ENCODE data around the gene LARGE1.

GRCh38 chr22:33656808-33657628, 263.3 kb downstream of the LARGE1 start:
- TF ChIP-seq CTCF (IDR thresholded peaks at IDR 0.05; ENCODE audit: poor library complexity) (no peak), EZH2 (IDR thresholded peaks at IDR 0.05; ENCODE audit: borderline replicate concordance) (no peak), EZH2phosphoT487 (IDR thresholded peaks at IDR 0.05; ENCODE audit: low read depth, severe bottlenecking, unreplicated experiment) (no peak)

All from hepatocyte (in vitro differentiated cells).